HG02884 (cell line): ENCODE results near the gene IL26.
A peak's percentile ranks its signal among the peaks of the same experiment; 100 is the strongest.
"Not testable (repeated sequence)": the region's sequence is repeated elsewhere in the genome, so short reads cannot be mapped to it uniquely, and the experiment has no call there.

ENCODE experiments used
- ATAC-seq: cut with Tn5 transposase; IDR thresholded peaks from one replicate; pipeline ENCODE4 v1.9.1; 2021; ENCODE audit warnings: mild to moderate bottlenecking, moderate library complexity; ENCODE audit not compliant: unreplicated experiment

IL26 gene

DNA sequence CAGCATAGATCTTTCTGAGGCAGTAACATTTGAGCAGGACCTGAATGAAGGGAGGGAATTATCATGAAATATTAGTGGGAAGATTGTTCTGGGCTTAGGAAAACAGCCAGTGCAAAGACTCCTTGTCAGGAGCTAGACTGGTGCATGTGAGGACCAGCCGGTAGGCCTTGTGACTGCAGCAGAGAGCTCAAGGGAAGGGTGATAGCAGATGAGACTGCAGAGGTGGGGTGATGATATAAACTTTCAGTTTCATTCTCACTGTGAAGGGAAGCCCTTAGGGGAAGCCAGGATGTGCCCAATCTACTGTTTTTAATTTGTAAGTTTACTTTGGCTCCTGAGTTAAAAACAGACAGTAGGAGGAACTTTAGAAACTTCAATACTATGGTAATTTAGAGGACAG, 15.4 kb upstream of the IL26 start:
- peak; percentile 99 for ATAC-seq

DNA sequence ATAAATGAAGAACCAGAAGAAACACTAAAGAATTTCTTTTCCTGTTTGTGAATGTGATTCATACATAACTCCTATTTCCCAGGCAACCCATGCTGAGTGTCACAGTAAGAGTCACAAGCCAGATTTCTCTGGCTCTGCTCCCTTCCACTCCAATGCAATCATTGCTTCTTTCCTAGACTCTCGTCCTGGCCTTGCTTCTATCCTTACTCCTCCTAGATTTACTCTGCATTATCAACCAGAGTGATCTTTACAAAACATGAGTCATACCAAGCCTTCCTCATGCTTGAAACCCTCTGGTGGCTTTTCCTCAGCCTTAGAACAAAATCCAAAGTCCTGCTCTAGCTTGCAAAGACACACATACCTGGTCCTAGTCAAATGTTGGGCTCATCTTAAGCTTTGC, 14.5 kb upstream of the IL26 start:
- ATAC-seq, result no peak

DNA sequence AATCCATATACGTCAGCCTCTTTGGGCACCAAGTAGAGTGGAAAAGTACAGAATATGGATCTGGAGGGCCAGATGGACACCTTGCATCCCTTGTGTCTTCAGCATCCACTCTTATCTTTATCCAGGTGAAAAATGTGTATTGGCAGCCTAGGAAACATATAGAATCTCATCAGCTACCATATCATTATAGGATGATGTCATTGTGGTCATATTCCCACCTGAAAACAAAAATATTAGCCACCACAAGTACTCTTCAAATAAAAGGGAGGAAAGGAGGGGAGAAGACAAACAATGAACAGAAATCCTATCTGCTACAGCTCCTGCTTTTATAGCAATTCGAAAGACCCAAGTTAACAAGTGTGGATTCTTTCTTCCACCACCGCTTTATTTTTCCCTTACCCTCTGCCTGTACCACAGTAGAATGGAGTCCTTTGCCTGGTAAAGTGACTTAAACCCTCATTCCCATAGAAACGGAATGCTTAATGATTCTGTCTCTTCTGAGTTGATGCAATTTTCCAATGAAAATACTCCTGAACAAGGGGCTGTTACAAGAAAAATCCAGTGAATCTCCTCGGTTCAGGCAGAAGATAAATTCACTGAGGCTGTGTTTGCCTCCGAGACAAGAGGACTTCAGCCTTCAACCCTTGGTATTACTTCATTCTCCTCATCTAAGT, 13.8 kb upstream of the IL26 start:
- ATAC-seq, result no peak

DNA sequence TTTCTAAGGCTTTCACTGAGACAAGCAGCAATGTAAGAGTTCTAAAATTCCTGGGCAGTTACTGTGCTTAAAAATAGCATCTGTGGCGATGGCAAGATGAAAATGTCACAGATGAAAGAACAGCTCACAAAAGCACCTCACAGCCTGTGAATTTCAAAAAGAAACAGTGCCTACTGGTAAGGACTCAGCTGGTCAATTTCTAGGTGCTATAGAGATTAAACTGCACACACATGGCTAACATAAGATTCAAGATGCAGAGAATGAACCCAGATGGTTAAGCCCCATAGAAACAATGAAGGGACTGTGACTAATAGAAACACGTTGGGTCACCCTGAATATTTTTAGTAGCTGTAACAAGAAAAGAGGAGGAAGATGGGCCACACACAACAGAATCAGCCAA, 12.0 kb upstream of the IL26 start:
- ATAC-seq, result no peak

- ATAC-seq, result no peak
Observed at GRCh38 chr12:68237078-68237477, 11.5 kb upstream of the IL26 start.

- ATAC-seq, result peak; percentile 51
Observed at GRCh38 chr12:68236421-68237059, 10.9 kb upstream of the IL26 start.

GRCh38 chr12:68235576-68235975, 10.0 kb upstream of the IL26 start:
- no peak for ATAC-seq

DNA sequence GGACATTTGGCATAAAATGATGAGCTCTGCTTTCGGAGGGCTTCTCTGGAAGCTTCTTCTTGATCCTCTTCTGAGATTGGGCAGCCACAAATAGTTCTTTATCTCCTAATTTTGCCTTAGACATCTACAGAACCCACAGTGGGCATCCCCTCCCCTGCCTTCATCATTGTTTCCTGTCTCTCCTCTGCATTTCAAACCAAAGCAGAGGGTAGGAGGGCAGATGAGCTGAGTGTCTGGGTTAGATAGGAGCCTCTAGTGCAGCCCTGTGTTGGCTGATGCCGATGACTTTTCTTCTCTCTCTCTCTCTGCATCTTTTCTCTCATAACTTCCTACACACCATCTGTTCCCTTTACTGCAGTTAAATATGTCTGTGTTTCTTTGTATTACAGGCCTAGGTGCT, 8.5 kb upstream of the IL26 start:
- no peak for ATAC-seq

DNA sequence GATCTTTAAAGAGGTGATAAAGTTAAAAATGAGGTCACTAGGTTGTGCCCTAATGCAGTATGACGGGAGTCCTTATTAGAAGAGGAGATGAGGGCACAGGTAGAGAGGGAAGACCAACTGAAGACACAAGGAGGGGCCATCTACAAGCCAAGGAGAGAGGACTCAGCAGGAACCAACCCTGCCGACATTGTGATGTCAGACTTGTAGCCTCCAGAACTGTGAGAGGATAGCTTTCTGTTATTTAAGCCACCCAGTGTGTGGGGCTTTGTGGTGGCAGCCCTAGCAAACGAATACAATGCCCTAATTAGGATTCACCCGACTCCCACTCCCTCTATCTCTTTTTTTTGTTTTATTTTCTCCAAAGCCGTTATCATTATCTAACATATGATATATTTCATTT, 7.9 kb upstream of the IL26 start:
- no peak for ATAC-seq

DNA sequence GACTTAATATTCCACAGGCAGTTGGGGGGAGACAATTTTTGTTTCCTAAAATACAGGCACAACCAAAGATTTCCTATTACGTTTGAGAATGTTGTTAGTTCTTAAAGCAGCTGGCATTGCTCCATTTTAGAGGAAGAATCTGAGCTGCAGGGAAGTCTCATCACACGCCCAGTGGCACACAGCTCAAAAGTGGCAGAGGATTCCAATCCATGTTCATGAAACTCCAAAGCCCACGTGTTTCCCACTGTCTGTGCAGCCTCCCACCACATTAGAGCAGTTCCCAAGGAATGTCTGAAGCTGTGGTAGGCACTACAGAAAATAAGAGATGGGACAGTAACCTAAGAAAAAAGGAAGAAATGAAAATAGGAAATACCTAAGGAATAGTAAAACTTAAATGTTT, 6.1 kb upstream of the IL26 start:
- no peak for ATAC-seq

GRCh38 chr12:68231229-68231628, 5.6 kb upstream of the IL26 start:
- ATAC-seq, result no peak

DNA sequence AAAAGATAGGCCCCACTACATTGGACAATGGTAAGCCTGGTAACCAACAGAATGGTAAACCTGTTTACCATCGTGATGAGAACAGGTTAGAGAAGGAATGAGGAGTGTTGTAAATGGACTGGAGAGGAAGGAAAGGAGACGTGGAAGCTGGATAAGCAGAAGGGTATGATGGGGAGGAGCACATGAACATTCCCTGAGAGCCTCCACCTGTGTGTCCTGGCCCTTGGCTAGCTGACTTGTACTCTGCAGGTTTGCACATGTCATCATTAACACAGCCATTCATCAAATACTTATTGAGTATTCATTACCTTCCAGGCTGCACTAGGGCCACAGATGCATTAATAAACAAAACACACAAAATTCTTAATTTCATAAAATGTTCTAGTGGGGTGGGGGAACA, 4.3 kb upstream of the IL26 start:
- ATAC-seq, result no peak

DNA sequence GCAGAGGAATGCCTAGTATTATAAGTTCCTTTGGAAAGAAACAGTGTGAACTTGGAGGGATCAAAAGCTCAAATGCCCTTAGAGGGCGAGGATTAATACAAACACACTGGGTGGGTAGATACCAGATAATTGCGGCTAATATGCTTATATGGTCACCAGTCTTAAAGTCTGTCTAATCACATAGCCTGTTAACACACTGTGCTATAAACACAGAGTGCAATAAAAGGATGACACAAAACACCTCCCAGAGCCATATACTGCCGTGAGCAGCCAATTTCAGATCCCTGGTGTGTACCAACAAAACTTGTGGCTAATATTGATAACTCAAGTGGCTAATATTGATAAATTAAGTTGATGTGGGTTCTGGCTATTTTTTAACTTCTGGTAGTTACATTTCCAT, 1.7 kb upstream of the IL26 start:
- ATAC-seq, result no peak

- ATAC-seq, result no peak
Observed at GRCh38 chr12:68224613-68225285, 861 bp downstream of the IL26 start.

- peak; percentile 89 for ATAC-seq
Observed at GRCh38 chr12:68223067-68223747, 2.4 kb downstream of the IL26 start.

GRCh38 chr12:68222326-68222725, 3.3 kb downstream of the IL26 start:
- no peak for ATAC-seq

DNA sequence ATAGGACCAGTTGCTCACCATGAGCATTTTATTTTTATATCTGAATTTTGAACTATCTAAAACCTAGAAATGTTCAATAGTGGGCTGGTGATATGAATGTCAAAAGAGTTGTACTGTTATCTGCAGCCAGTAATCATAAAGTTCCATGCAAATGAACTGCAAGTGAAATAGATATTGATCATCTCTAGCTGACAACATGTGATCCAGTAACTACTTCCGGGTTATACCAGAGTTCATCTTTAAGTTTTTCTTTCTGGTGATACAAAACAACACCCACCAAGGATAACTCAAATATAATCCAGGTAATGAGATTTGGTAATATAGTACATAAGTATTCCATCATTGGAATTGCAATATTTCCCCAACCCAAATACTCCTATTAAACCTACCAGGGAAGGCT, 4.1 kb downstream of the IL26 start:
- ATAC-seq, result no peak

- no peak for ATAC-seq
Observed at GRCh38 chr12:68210875-68211274, 14.7 kb downstream of the IL26 start.

DNA sequence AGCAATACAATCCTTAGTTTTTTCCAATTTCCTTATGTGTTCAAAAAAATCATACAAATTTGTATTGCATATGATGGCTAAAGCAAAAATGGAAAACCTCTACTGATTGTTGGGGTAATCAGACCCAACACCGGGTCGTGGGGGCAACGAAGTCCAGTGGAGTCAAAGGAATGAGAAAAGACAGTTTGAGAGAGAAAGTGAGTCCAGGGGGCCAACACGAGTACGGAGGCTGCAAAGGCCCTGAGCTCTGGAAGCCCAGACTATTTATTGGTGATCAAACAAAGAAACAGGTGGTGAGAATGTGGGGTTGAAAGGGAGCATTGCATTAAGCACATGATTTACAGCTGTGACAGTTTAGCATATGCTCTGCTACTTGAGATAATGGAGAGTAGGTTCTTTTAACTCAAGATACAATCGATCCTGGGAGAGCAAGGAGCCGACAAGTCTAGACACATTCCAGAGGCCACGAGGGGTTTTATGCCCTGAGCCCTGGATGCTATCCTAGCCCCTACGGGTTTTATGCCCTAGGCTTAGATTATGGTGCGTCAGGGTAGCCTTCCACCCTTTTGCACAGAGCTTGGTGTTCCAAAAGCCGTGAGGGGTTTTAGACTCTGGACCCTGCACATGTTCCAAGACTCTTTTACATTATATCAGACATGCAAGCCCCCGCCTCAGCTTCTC, 16.4 kb downstream of the IL26 start:
- ATAC-seq, result not testable (repeated sequence)

- no peak for ATAC-seq
Observed at GRCh38 chr12:68207276-68207675, 18.3 kb downstream of the IL26 start.

- ATAC-seq, result no peak
Observed at GRCh38 chr12:68206446-68206845, 19.2 kb downstream of the IL26 start.
